HepG2 (cell line): Measurements from ENCODE around the gene ECD.

ENCODE experiments used
- HNF4A ChIP-seq: sonication (generic); formaldehyde crosslinking; IDR thresholded peaks from 2 replicates; pipeline ENCODE4 v1.4.0; 2020; ENCODE audit warnings: missing genetic modification reagents
- HNRNPH1 ChIP-seq: fragments of 200-400 bp; formaldehyde crosslinking; optimal IDR thresholded peaks from 2 replicates; pipeline ENCODE3; 2017; ENCODE audit warnings: mild to moderate bottlenecking, low read depth, low read length
- POLR2A ChIP-seq, 2 experiments: IDR thresholded peaks; 2 replicates each; pipeline ENCODE4 v1.6.1; 2011; ENCODE audit warnings: low read depth in 2 of 2, low read length in 2 of 2, mild to moderate bottlenecking in 1 of 2, moderate library complexity in 1 of 2; ENCODE audit not compliant: insufficient read depth in 1 of 2
- ZBTB1 ChIP-seq: sonication (generic); formaldehyde crosslinking; IDR thresholded peaks from 2 replicates; pipeline ENCODE4 v1.4.0; 2020; ENCODE audit warnings: missing genetic modification reagents, borderline replicate concordance
- ZNF564 ChIP-seq: sonication (generic); formaldehyde crosslinking; IDR thresholded peaks from 2 replicates; pipeline ENCODE4 v1.8.1; 2023; ENCODE audit warnings: mild to moderate bottlenecking, missing genetic modification reagents
- TF ChIP-seq, protein P1 (sequence below), 2 experiments: sonication (generic) in 1 of 2; formaldehyde crosslinking in 1 of 2; IDR thresholded peaks; 2 replicates each; pipeline versions ENCODE4 v1.6.1 to v1.9.0; 2014 to 2022; ENCODE audit warnings: antibody characterized with exemption in 1 of 2, borderline replicate concordance in 1 of 2, inconsistent platforms in 1 of 2, low read depth in 1 of 2, missing genetic modification reagents in 1 of 2

- TF ChIP-seq HNF4A: no peak
- TF ChIP-seq ZBTB1 (CRISPR knock-in tag): no peak
- TF ChIP-seq HNRNPH1: no peak
- TF ChIP-seq ZNF564 (CRISPR knock-in tag): no peak
- no peak for TF ChIP-seq POLR2A (IDR thresholded peaks at IDR 0.05; ENCODE audit: insufficient read depth in 1 of 2, low read depth in 2 of 2, low read length in 2 of 2)
- TF ChIP-seq, protein P1, sequence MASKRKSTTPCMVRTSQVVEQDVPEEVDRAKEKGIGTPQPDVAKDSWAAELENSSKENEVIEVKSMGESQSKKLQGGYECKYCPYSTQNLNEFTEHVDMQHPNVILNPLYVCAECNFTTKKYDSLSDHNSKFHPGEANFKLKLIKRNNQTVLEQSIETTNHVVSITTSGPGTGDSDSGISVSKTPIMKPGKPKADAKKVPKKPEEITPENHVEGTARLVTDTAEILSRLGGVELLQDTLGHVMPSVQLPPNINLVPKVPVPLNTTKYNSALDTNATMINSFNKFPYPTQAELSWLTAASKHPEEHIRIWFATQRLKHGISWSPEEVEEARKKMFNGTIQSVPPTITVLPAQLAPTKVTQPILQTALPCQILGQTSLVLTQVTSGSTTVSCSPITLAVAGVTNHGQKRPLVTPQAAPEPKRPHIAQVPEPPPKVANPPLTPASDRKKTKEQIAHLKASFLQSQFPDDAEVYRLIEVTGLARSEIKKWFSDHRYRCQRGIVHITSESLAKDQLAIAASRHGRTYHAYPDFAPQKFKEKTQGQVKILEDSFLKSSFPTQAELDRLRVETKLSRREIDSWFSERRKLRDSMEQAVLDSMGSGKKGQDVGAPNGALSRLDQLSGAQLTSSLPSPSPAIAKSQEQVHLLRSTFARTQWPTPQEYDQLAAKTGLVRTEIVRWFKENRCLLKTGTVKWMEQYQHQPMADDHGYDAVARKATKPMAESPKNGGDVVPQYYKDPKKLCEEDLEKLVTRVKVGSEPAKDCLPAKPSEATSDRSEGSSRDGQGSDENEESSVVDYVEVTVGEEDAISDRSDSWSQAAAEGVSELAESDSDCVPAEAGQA (IDR thresholded peaks at IDR 0.05; ENCODE audit: low read depth): no peak
- TF ChIP-seq, protein P1 (CRISPR knock-in tag; IDR thresholded peaks at IDR 0.05; ENCODE audit: borderline replicate concordance): no peak
Observed at GRCh38 chr10:73183667-73184281, 16.0 kb upstream of the ECD start.
